HCEC 1CT (cell line): Measurements from ENCODE around the gene GTF3A.
"Not testable (repeated sequence)": the region's sequence is repeated elsewhere in the genome, so short reads cannot be mapped to it uniquely, and the experiment has no call there.

Experiments used
- DNase-seq: peaks from one replicate; pipeline ENCODE4 v3.0.0-alpha.2; 2017

GTF3A gene

GRCh38 chr13:27424246-27425157 lies at the start of gene GTF3A:
GTF3A (plus strand) TSS chr13:27424619.
- peak; percentile 78 for DNase-seq

DNA sequence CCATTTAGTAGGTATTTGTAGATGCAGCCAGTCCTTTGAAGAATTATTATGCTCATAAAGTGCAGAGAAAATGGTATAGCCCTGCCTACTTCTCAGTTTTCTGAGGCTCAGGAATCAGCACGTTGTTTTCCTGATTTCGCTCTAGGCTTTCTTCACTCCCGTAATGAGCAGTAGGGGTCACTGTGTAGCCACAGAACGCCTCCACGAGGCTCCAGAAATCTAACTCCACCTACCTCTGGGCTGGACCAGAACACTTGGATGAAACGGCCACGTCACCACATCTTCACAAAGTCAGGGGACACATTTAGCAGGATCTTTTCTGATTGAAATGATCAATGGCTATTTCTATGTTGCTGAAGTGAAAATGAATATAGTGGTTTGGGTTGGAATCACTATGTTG lies 49.8 kb upstream of the GTF3A start:
- peak; percentile 85 for DNase-seq

GRCh38 chr13:27375686-27376326 lies 48.6 kb upstream of the GTF3A start:
- peak; percentile 61 for DNase-seq

- no peak for DNase-seq
Observed at GRCh38 chr13:27379126-27379525, 45.3 kb upstream of the GTF3A start.

DNA sequence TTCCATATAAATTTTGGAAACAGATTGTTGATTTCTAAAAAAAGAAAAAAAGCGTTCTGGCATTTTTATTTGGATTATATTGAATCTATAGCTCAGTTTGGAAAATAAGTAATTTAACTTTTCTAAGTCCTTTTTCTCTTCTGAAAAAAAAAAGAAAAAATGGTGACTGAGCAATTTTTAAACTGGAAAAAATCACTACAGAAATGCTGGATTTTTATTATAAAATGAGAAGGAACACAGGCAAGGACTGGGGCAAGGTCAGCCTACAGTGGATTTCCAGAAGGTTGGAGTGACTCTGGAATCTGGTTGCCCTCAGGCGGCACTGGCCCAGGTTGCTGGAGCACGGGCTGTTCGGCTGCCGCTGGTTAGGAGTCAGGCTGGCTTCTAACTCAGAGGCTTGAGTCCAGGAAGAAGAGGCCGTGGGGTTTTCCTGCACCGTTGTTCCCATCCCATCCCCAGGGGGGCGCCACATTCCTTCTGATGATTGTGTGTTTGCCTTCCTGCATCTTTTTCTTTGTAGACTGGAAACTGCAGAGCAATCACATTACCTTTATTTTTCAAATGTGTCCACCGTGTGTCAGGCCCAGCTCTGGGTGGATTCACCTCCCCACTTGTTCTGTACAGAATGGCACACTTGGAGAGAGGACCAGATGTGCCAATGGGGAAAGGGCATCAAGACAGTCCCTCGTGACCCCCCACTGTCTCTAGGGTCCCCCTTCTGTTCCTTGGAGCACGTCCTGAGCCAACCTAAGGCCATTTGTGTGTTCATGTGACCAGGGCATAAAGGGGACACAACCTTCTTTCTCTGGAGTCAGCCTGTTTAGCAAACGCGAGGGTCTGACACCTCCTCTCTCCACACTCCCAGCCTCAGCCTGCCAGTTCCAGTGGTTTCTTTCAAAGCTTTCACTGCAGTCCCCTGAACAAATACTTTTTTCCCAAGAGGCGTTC lies 44.5 kb upstream of the GTF3A start:
- DNase-seq: peak; percentile 36

DNA sequence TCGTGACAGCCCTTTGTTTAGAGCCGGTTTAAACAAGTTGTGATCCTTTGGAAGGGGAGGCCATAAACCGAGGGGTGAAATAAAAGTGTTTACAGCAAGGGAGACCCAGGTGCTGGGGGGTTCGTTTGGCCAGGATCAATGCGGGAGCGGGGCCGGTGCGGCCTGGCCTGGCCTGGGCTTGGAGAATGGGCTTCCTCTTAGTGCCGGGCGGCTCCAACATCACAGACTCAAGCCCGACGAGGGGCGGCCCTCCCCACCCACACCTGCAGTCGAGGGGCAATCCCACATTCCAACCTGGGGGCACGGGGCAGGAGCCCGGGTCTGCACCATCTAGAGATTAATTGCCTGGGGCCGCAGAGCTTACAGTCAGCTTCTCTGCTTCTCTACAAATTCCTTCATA lies 42.8 kb upstream of the GTF3A start:
- DNase-seq: no peak

- DNase-seq: no peak
Observed at GRCh38 chr13:27383104-27383921, 41.1 kb upstream of the GTF3A start.

- no peak for DNase-seq
Observed at GRCh38 chr13:27384285-27384684, 40.1 kb upstream of the GTF3A start.

DNA sequence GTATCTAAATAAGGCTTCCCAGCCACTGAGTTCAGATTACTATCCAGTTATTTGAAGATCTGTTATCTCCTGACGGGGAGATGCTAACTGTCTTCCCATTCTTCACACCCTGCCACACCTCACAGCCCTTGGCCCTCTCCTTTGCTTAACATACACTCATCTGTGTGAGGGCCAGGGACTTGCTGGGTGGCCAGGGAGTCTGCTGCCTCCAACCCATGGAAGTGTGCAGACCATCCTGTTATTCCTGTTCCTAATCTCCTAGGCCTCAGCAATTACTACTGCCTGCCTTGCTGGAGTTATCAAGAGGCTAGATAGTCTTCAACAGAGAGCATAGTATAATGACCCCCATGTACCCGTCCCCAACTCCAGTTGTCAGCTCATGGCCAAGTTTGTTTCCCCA lies 36.2 kb upstream of the GTF3A start:
- no peak for DNase-seq

GRCh38 chr13:27389891-27390290 lies 34.5 kb upstream of the GTF3A start:
- no peak for DNase-seq

DNA sequence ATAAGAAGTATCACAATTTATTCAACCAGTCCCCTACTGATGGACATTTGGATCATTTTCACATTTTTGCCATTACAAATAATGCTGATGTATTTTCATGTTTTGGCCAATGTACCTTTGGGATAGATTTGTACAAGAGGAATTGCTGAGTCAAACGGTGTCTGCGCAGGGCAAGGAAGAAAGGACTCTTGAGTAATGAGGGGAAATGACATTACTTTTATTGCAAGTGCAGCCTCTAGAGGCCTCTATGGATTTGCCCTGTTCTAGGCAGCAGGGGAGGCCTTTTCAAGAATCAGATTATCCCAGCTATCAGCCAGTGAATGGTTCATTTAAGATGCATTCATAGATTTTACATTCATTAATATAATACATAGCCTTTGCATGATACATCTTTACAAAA lies 32.9 kb upstream of the GTF3A start:
- DNase-seq: no peak

DNA sequence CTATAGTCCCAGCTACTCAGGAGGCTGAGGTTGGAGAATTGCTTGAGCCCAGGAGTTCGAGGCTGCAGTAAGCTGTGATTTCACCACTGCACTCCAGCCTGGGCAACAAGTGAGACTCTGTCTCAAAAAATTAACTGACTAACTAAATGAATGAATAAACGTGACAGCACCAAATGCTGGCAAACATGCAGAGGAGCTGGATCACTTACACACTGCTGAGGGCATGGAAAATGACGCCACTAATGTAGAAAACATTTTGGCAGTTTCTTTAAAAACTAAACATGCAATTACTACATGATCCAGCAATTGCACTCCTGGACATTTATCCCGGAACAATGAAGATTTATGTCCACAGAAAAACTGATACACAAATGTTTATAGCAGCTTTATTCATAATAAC lies 31.3 kb upstream of the GTF3A start:
- DNase-seq: no peak

- no peak for DNase-seq
Observed at GRCh38 chr13:27395007-27395510, 29.4 kb upstream of the GTF3A start.

- no peak for DNase-seq
Observed at GRCh38 chr13:27396252-27396846, 28.1 kb upstream of the GTF3A start.

- DNase-seq: no peak
Observed at GRCh38 chr13:27398360-27398759, 26.1 kb upstream of the GTF3A start.

DNA sequence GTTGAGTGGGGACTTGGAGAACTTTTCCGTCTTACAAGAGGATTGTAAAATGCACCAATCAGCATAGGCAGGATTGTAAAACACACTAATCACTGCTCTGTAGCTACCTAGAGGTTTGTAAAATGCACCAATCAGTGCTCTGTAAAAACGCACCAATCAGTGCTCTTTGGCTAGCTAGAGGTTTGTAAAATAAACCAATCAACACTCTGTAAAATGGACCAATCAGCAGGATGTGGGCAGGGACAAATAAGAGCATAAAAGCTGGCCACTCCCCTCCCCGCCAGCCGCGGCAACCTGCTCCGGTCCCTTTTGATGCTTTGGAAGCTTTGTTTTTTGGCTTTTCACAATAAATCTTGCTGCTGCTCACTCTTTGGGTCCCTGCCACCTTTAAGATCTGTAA lies 24.0 kb upstream of the GTF3A start:
- not testable (repeated sequence) for DNase-seq

DNA sequence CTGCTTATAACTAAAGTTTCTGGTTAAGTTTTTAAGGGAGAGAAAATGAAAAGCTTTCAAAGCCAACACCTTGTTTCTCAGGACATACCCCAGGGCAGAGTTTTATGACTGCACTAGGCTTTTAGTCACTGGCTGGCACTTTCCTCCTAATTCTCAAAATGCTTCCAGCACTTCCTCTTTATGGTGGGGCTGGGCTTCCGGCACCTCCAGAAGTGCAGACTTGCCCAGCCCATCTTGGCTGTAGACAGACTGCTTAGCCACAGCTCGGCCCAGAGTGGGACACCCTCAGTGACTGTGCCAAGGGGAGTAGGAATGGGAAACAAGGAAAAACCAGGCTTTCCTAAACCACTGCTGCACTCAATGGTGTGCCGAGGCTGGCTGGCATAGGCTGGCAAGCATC lies 23.2 kb upstream of the GTF3A start:
- DNase-seq: no peak

DNA sequence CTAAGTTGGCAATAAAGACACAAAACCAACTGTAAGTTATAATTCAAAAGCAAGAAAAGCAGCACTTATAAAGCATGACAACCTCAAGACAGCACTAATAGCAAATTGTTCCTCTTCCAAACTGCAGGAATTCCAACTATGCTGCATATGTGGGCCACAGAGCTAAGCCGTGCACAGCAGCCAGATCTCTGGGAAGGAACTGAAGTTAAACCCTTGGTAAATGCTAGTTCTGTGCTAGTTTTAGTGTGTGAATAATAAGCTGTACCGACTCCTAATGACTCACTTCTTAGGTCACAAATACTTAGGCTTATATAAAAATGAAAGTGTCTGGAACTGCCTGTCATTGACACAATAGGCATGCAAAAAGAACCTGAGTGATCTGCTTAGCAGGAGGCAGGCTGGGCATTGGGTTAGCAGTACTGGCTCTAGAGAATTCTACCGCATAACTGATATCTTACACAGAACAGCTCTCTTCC lies 21.2 kb upstream of the GTF3A start:
- peak; percentile 53 for DNase-seq

DNA sequence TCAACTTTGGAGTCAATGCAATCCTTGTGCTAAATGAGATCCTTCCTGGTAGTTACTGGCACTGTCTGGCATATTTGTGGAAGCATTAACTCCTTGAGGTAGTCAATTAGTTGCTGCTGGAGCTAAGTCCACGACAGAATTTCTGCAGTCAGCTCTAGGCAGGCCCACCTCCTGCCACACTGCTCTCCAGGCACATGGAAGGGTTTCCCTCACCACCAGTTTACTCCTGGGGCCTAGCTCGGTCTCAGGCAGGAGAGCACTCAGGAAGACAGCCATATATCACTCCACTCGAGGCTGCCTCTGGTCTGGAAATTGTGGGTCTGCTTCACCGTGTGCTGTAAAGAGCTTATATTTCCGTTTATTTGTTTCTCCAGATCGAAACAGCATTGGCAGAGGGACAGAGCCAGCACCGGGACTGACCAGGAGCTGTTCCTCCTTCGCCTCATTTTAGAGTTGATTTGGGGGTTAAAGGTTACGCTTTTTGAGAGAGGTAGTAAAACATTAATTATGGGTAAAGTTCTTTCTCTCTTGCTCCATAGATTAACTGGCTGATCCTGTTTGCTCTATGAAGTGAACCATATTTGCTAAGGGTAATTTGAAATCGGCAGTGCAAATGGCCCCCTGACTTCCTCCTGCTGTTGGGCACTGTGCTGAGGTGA lies 20.6 kb upstream of the GTF3A start:
- no peak for DNase-seq

DNA sequence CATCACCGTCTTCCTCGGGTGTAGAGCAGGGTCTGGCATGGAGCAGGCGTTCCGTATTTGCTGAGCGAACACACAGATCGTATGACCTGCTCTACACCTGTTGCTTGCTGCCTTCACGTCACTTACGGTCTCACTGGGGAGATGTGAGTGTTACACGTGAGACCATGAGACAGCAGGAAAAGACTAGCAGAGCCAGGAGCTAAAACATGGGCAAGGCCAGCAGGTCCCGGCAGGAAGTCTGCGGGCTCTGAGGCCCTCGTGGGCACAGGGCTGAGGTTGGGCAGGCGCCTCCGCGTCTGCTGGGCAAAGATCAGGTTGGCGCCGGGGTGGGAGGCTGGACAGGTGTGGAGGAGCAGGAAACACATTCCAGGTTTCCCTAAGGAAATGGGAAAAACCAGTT lies 19.7 kb upstream of the GTF3A start:
- no peak for DNase-seq

- no peak for DNase-seq
Observed at GRCh38 chr13:27405546-27406134, 18.8 kb upstream of the GTF3A start.
